PC-9 (cell line): Measurements from ENCODE around the gene SNRNP70.

ENCODE experiments used
- EZH2 ChIP-seq: fragments of 200-600 bp; sonication (generic); IDR thresholded peaks from 2 replicates; pipeline ENCODE4 v1.8.0; 2017; ENCODE audit warnings: antibody characterized with exemption, low read depth
- TF ChIP-seq, protein P1 (sequence below): fragments of 200-600 bp; sonication (generic); conservative IDR thresholded peaks from 2 replicates; pipeline ENCODE4 v1.6.1; 2017; ENCODE audit warnings: mixed run types, antibody characterized with exemption, mild to moderate bottlenecking, moderate library complexity

GRCh38 chr19:49118565-49119410 lies 33.5 kb downstream of the SNRNP70 start, which contains the start of gene C19orf73:
- TF ChIP-seq, protein P1, sequence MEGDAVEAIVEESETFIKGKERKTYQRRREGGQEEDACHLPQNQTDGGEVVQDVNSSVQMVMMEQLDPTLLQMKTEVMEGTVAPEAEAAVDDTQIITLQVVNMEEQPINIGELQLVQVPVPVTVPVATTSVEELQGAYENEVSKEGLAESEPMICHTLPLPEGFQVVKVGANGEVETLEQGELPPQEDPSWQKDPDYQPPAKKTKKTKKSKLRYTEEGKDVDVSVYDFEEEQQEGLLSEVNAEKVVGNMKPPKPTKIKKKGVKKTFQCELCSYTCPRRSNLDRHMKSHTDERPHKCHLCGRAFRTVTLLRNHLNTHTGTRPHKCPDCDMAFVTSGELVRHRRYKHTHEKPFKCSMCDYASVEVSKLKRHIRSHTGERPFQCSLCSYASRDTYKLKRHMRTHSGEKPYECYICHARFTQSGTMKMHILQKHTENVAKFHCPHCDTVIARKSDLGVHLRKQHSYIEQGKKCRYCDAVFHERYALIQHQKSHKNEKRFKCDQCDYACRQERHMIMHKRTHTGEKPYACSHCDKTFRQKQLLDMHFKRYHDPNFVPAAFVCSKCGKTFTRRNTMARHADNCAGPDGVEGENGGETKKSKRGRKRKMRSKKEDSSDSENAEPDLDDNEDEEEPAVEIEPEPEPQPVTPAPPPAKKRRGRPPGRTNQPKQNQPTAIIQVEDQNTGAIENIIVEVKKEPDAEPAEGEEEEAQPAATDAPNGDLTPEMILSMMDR, result no peak
- TF ChIP-seq EZH2, result no peak
